ENCODE measurements around the gene HMX3.

The HMX3 gene

GRCh38 chr10:123180101-123181090 lies 44.6 kb downstream of the HMX3 start:
- DNase-seq: no peak

DNA sequence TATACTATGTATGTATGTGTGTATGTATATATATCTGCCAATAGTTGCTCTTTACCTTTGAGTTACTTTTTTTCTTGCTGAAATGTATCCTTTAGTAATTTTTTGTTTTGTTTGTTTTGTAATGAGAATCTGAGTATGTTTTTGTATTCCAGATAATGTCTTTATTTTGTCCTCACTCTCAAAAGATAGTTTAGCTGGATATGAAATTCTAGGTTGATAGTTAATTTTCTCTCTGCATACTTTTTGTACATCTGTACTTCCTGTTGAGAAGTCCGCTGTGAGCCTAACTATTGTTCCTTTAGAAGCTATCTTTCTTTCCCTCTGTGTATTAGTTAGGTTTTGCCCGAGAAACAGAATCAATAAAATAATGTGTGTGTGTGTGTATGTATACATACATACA lies 48.0 kb downstream of the HMX3 start:
- no peak for DNase-seq

GRCh38 chr10:123187781-123188180 lies 52.0 kb downstream of the HMX3 start:
- DNase-seq: no peak

All from KG1 (cell line).